IPS-18c (cell line): ENCODE data around the gene OPRM1.

Experiments
- H3K4me3 ChIP-seq: 2 replicates; pipeline ENCODE4 v1.7.0; 2013; ENCODE audit warnings: low read depth, mild to moderate bottlenecking, low read length, moderate library complexity; ENCODE audit not compliant: insufficient read depth
- H3K9me3 ChIP-seq: one replicate; pipeline ENCODE4 v1.6.1; 2013; ENCODE audit warnings: mild to moderate bottlenecking, low read length, moderate library complexity; ENCODE audit not compliant: control insufficient read depth, insufficient read depth

OPRM1 gene

GRCh38 chr6:154241581-154241980 is 202.5 kb downstream of the OPRM1 start:
- Histone ChIP-seq H3K9me3 (no peaks in the 10 kb centered on the region), H3K4me3 (no peak overlapping the region; the same call in 1 of the 2 replicates)

- H3K4me3 ChIP-seq = no peak overlapping the region
- no peaks in the 10 kb centered on the region for H3K9me3 ChIP-seq
Observed at GRCh38 chr6:154242617-154243357, 203.7 kb downstream of the OPRM1 start.

- Histone ChIP-seq H3K4me3 (no peak overlapping the region), H3K9me3 (no peaks in the 10 kb centered on the region)
Observed at GRCh38 chr6:154243793-154244750, 205.0 kb downstream of the OPRM1 start.

- no peak overlapping the region for H3K4me3 ChIP-seq
- no peaks in the 10 kb centered on the region for H3K9me3 ChIP-seq
Observed at GRCh38 chr6:154245506-154245905, 206.5 kb downstream of the OPRM1 start.

- Histone ChIP-seq H3K4me3 (no peak overlapping the region), H3K9me3 (no peaks in the 10 kb centered on the region)
Observed at GRCh38 chr6:154246723-154247118, 207.7 kb downstream of the OPRM1 start.

- Histone ChIP-seq H3K4me3 (no peak overlapping the region), H3K9me3 (no peaks in the 10 kb centered on the region)
Observed at GRCh38 chr6:154247119-154247861, 208.2 kb downstream of the OPRM1 start.

GRCh38 chr6:154249499-154250298 is 210.7 kb downstream of the OPRM1 start:
- Histone ChIP-seq H3K9me3 (no peaks in the 10 kb centered on the region), H3K4me3 (no peak overlapping the region)

- Histone ChIP-seq H3K9me3 (no peaks in the 10 kb centered on the region), H3K4me3 (no peak overlapping the region)
Observed at GRCh38 chr6:154251116-154251515, 212.1 kb downstream of the OPRM1 start.

- no peak overlapping the region for H3K4me3 ChIP-seq
- no peaks in the 10 kb centered on the region for H3K9me3 ChIP-seq
Observed at GRCh38 chr6:154252678-154253077, 213.6 kb downstream of the OPRM1 start.

- H3K9me3 ChIP-seq = no peaks in the 10 kb centered on the region
- H3K4me3 ChIP-seq = no peak overlapping the region
Observed at GRCh38 chr6:154257067-154257466, 218.0 kb downstream of the OPRM1 start.

GRCh38 chr6:154258064-154258757 is 219.2 kb downstream of the OPRM1 start:
- Histone ChIP-seq H3K9me3 (no peaks in the 10 kb centered on the region), H3K4me3 (no peak overlapping the region)

GRCh38 chr6:154261688-154262397 is 222.8 kb downstream of the OPRM1 start:
- H3K4me3 ChIP-seq = no peak overlapping the region
- no peaks in the 10 kb centered on the region for H3K9me3 ChIP-seq

- H3K4me3 ChIP-seq = no peak overlapping the region
- no peaks in the 10 kb centered on the region for H3K9me3 ChIP-seq
Observed at GRCh38 chr6:154266560-154267099, 227.6 kb downstream of the OPRM1 start.

- Histone ChIP-seq H3K9me3 (no peaks in the 10 kb centered on the region), H3K4me3 (peak overlapping the region; percentile 20)
Observed at GRCh38 chr6:154267508-154268106, 228.6 kb downstream of the OPRM1 start.

GRCh38 chr6:154268486-154268885 is 229.4 kb downstream of the OPRM1 start:
- Histone ChIP-seq H3K4me3 (no peak overlapping the region), H3K9me3 (no peaks in the 10 kb centered on the region)
